C4-2B (cell line): ENCODE data around the gene ZNF35.

ENCODE experiments used
- ZFX ChIP-seq: fragments of 450-650 bp; IDR thresholded peaks from 2 replicates; pipeline ENCODE4 v1.6.1; 2017
- TF ChIP-seq, protein P1 (sequence below): fragments of 450-650 bp; conservative IDR thresholded peaks from 2 replicates; pipeline ENCODE4 v1.5.1; 2017; ENCODE audit warnings: mild to moderate bottlenecking

DNA sequence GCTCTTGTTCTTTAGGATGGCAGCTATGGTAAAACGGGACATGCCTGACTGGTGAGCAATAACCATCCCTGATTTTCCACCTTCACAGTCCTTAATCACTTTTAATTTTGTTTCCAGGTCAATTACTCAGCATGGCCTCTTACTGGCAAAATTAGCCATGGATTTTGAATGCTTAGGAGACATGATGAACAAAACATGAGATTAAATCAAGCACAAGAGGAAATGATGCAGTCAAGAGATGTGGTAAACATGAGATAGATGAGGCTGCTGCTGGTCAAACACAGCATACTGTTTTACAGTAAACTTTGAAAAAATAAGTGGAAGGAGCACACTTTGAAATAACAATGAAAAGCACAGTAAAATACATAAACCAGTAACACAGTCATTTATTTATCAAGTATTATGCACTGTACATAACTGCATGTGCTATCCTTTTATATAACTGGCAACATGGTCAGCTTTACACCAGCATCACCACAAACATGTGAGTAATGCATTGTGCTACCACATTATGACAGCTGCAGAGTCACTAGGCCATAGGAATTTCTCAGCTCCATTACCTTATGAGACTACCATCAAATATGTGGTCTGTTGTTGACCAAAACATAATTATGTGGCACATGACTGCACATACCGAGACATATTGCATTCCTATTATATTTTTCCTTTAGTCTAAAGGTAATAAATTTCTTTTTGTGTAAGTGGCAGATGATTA, 33.8 kb downstream of the ZNF35 start:
- TF ChIP-seq, protein P1, sequence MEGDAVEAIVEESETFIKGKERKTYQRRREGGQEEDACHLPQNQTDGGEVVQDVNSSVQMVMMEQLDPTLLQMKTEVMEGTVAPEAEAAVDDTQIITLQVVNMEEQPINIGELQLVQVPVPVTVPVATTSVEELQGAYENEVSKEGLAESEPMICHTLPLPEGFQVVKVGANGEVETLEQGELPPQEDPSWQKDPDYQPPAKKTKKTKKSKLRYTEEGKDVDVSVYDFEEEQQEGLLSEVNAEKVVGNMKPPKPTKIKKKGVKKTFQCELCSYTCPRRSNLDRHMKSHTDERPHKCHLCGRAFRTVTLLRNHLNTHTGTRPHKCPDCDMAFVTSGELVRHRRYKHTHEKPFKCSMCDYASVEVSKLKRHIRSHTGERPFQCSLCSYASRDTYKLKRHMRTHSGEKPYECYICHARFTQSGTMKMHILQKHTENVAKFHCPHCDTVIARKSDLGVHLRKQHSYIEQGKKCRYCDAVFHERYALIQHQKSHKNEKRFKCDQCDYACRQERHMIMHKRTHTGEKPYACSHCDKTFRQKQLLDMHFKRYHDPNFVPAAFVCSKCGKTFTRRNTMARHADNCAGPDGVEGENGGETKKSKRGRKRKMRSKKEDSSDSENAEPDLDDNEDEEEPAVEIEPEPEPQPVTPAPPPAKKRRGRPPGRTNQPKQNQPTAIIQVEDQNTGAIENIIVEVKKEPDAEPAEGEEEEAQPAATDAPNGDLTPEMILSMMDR = no peak
- no peak for TF ChIP-seq ZFX
